Stimulated activated CD4-positive, alpha-beta T cell treated with anti-CD3 and anti-CD28 coated beads, Interleukin-1b, Interleukin-23, amount 100 ng/mL, for 4 hours (primary cell): Measurements from ENCODE around the gene PTPRM.

Experiments
- DNase-seq, 2 donors: peaks; one replicate each; pipeline ENCODE4 v3.0.0-alpha.2; 2020; ENCODE audit warnings: low read depth in 2 of 2

Gene PTPRM

GRCh38 chr18:7669361-7669760 is 102.2 kb downstream of the PTPRM start:
- DNase-seq: no peak

GRCh38 chr18:7671105-7671504 is 104.0 kb downstream of the PTPRM start:
- DNase-seq: no peak

GRCh38 chr18:7676253-7676873 is 109.2 kb downstream of the PTPRM start:
- DNase-seq: no peak

- no peak for DNase-seq
Observed at GRCh38 chr18:7677001-7677400, 109.9 kb downstream of the PTPRM start.

- DNase-seq: no peak
Observed at GRCh38 chr18:7677424-7677823, 110.3 kb downstream of the PTPRM start.

- DNase-seq: no peak
Observed at GRCh38 chr18:7678389-7678788, 111.3 kb downstream of the PTPRM start.

GRCh38 chr18:7678801-7679200 is 111.7 kb downstream of the PTPRM start:
- no peak for DNase-seq

- no peak for DNase-seq
Observed at GRCh38 chr18:7681298-7681697, 114.2 kb downstream of the PTPRM start.

- no peak for DNase-seq
Observed at GRCh38 chr18:7682321-7682720, 115.2 kb downstream of the PTPRM start.

GRCh38 chr18:7683753-7684152 is 116.6 kb downstream of the PTPRM start:
- no peak for DNase-seq

- DNase-seq: no peak
Observed at GRCh38 chr18:7684357-7684756, 117.2 kb downstream of the PTPRM start.

GRCh38 chr18:7684966-7685365 is 117.8 kb downstream of the PTPRM start:
- no peak for DNase-seq

GRCh38 chr18:7686278-7686677 is 119.2 kb downstream of the PTPRM start:
- DNase-seq: no peak

- no peak for DNase-seq
Observed at GRCh38 chr18:7688580-7688979, 121.5 kb downstream of the PTPRM start.

GRCh38 chr18:7691206-7691605 is 124.1 kb downstream of the PTPRM start:
- DNase-seq: no peak

- DNase-seq: no peak
Observed at GRCh38 chr18:7696780-7697179, 129.7 kb downstream of the PTPRM start.

- no peak for DNase-seq
Observed at GRCh38 chr18:7697306-7697705, 130.2 kb downstream of the PTPRM start.

- no peak for DNase-seq
Observed at GRCh38 chr18:7711495-7711894, 144.4 kb downstream of the PTPRM start.

- no peak for DNase-seq
Observed at GRCh38 chr18:7720395-7720794, 153.3 kb downstream of the PTPRM start.

- DNase-seq: no peak
Observed at GRCh38 chr18:7721532-7721931, 154.4 kb downstream of the PTPRM start.

GRCh38 chr18:7722955-7723354 is 155.8 kb downstream of the PTPRM start:
- no peak for DNase-seq

GRCh38 chr18:7723558-7723957 is 156.4 kb downstream of the PTPRM start:
- no peak for DNase-seq

- DNase-seq: no peak
Observed at GRCh38 chr18:7725473-7725872, 158.4 kb downstream of the PTPRM start.

GRCh38 chr18:7725897-7726296 is 158.8 kb downstream of the PTPRM start:
- no peak for DNase-seq
